ENCODE measurements around the gene LOXL3.

DNA sequence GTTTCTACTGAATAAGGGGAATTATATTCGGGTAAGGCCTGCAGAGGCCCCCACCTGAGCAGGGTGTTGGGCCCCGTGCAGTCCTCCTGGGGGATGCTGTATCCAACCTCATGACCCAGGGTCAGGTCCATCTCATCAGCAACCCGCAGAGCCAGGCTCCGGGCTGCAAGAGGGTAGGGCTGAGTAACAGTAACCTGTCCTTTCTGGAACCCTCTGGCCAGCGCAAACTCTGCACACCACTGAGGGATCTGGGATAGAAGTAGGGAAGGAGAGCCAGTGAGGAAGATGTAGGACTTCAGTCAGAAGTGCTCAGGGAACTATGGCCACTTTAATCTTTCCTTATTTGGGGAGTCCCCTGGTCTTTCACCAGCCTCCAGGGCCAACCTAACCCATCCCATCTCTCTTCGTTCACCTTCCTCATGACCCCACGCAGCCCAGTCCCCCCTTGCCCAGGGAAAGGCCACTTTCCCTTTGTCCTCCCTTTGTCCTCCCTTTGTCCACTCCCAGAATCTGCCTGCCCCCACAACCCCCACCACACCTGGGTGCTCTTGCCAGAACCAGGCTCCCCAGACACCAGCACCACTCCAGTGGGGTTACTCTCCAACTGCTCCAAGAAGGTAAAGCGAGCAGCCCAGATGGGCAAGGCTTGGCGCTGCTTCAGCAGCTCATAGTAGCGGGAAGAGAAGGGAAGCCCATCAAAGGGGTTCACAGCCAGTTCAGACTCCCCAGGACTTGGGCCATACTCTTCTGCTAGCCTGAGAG lies 28.6 kb downstream of the LOXL3 start:
- TF ChIP-seq, protein P1, sequence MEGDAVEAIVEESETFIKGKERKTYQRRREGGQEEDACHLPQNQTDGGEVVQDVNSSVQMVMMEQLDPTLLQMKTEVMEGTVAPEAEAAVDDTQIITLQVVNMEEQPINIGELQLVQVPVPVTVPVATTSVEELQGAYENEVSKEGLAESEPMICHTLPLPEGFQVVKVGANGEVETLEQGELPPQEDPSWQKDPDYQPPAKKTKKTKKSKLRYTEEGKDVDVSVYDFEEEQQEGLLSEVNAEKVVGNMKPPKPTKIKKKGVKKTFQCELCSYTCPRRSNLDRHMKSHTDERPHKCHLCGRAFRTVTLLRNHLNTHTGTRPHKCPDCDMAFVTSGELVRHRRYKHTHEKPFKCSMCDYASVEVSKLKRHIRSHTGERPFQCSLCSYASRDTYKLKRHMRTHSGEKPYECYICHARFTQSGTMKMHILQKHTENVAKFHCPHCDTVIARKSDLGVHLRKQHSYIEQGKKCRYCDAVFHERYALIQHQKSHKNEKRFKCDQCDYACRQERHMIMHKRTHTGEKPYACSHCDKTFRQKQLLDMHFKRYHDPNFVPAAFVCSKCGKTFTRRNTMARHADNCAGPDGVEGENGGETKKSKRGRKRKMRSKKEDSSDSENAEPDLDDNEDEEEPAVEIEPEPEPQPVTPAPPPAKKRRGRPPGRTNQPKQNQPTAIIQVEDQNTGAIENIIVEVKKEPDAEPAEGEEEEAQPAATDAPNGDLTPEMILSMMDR (IDR thresholded peaks at IDR 0.05) = no peak
- TF ChIP-seq POLR2A (IDR thresholded peaks at IDR 0.05) = no peak
- TF ChIP-seq EP300 (IDR thresholded peaks at IDR 0.05) = no peak

Data from tibial nerve (tissue), 4 donors.